Activated T-cell treated with anti-CD3 and anti-CD28 coated beads, Interleukin-2, amount 50 U/mL, for 1 hour (primary cell): ENCODE results near the gene RAD23A.
A peak's percentile ranks its signal among the peaks of the same experiment; 100 is the strongest.
"Not testable (repeated sequence)": the region's sequence is repeated elsewhere in the genome, so short reads cannot be mapped to it uniquely, and the experiment has no call there.

ENCODE experiments used
- DNase-seq: peaks from one replicate; pipeline ENCODE4 v3.0.0-alpha.2; 2020

RAD23A gene

GRCh38 chr19:12955996-12956395, 10.3 kb downstream of the RAD23A start:
- DNase-seq: no peak

- DNase-seq: peak; percentile 88
Measured at GRCh38 chr19:12956446-12957388, 11.1 kb downstream of the RAD23A start, which contains the start of gene GADD45GIP1. Gene GADD45GIP1, minus strand, starts transcription at chr19:12957223. Its CDS starts 11 bp downstream, at chr19:12957212.

DNA sequence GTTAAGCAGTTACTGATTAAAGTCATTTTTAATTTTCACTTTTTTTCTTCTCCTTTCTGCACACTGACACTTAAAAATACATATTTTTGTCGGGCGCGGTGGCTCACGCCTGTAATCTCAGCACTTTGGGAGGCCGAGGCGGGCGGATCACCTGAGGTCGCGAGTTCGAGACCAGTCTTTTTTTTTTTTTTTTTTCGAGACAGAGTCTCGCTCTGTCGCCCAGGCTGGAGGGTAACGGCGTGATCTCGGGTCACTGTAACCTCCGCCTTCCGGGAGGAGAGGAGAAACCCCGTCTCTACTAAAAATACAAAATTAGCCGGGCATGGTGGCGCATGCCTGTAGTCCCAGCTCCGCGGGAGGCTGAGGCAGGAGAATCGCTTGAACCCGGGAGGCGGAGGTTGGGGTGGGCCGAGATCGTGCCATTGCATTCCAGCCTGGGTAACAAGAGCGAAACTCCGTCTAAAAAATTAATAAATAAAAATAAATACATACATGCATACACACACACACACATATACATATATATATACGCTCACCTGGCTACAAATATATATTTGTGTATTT, 11.8 kb downstream of the RAD23A start:
- not testable (repeated sequence) for DNase-seq

DNA sequence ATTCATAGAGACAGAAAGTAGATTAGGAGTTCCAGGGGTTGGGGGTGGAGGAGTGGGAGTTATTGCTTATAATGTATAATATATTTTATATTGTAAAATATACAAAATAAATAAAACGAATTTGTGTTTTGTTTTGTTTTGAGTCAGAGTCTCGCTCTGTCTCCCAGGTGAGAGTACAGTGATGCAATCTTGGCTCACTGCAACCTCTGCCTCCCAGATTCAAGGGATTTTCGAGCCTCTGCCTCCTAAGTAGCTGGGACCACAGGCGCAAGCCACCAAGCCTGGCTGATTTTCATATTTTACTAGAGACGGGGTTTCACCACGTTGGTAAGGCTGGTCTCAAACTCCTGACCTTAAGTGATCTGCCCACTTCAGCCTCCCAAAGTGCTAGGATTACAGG, 13.8 kb downstream of the RAD23A start:
- DNase-seq: no peak

DNA sequence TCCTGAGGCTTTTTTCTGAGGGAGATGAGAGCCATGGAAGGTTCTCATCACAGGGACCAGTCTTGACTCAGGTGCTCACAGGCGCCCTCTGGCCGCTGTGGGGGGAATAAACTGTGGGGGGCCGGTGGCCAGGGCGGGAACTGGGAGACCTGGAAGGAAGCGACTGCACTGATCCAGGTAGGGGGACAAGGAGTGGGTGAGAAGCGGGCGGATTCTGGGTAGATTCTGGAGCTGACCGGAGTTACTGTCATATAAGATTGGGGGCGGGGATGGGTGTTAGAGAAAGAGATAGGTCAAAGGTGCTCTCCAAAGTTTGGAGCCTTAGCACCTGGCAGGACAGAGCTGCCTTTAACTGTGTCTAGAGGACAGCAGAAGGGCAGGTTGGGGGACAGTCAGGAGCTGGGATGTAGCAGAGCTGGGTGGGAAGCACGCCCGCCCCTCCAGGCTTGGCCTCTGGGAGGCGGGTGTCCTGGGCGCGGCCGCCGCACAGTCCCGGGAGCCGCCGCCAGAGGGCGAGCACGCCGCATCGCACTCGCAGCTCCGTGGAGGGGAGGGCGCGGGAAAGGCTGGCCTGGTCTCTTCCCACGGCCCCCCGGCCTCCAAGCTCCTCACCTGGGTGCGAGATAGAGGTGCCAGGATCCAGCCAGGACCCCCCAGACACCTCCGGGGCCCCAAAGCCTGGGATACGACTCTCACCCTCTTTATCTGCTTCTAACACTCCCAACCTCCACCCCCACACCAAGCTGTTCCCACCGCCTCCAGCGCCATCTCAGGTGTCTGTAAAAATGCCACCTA, 19.6 kb downstream of the RAD23A start:
- DNase-seq: peak; percentile 88

DNA sequence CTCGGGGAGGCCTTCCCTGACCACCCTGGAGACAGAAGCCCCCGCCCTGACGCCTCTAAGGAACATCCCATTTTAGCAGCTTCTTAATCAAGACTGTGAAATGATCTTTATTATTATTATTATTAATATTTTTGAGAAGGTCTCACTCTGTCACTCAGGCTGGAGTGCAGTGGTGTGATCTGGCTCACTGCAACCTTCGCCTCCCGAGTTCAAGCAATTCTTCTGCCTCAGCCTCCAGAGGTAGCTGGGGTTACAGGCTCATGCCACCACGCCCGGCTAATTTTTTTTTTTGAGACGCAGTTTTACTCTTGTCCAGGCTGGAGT, 20.1 kb downstream of the RAD23A start:
- DNase-seq: no peak

DNA sequence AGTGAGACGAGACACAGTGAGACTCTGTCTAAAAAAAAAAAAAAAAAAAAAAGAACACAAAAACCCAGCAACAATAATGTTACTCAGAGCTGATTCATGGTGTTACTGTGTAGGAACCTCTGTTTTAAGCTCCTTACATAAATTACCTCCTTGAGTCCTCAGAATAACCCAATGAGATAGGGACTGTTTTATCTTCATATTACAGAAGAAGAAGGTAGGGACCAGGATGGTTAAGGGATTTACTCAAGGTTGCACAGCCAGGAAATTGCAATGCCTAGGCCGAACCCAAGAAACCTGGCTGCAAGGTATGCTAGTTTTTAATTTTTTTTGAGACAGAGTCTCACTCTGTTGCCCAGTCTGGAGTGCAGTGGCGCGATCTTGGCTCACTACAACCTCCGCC, 22.2 kb downstream of the RAD23A start:
- no peak for DNase-seq

DNA sequence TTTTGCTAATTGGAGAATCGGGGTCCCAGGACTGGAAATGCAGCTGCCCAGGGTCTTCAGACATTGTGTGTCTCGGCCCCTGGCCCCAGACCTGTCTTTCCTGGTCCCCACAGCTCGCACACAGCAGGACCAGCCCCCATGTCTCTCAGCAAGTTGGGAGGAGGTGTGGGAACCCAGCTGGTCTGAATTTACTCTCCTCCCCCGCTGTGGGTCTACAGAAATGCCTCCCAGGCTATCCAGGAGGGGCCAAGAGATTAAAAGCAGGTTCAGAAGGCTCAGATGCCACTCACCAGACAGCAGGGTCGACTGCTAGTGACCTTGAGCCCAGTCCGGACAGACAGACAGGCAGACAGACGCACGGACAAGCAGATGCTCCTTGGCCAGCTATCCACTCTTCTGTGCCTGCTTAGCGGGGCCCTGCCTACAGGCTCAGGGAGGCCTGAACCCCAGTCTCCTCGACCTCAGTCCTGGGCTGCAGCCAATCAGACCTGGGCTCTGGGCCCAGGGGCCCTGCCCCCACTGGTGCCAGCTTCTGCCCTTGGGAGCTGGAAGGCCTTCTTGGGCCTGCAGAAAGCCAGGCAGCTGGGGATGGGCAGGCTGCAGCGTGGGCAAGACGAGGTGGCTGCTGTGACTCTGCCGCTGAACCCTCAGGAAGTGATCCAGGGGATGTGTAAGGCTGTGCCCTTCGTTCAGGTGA, 23.8 kb downstream of the RAD23A start, which contains the start of gene DAND5:
Gene DAND5 (plus strand): TSS at position 285 of the 697 bp plus-strand sequence. CDS start 85 bp downstream, at position 370.
- DNase-seq: no peak

DNA sequence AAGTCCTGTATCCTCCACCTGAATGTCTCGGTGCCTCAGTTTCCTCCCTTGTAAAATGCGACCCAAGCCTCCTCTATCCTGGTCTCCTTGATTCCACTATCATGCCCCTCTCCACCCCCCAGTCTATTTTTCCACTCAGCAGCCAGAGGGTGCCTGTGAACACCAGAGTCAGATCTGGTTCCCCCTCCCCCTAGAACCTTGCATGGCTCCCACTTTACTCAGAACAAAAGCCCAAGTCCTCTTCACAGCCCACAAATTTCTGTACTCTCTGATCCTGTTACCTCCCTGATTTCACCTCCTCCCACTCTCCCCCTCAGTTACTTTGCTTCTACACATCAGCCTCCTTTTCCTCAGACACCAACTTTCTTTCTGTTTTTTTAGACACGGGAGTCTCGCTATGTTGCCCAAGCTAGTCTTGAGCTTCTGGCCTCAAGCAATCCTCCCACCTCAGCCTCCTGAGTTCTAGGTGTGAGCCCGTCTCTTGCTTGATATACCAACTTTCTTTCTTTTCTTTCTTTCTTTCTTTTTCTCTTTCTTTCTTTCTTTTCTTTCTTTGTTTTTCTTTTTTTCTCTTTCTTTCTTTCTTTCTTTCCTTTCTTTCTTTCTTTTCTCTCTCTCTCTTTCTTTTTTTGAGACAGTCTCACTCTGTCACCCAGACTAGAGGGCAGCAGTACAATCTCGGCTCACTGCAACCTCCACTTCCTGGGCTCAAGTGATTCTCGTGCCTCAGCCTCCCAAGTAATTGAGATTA, 24.6 kb downstream of the RAD23A start:
- DNase-seq: no peak

- DNase-seq: no peak
Measured at GRCh38 chr19:12973236-12973635, 27.6 kb downstream of the RAD23A start.

DNA sequence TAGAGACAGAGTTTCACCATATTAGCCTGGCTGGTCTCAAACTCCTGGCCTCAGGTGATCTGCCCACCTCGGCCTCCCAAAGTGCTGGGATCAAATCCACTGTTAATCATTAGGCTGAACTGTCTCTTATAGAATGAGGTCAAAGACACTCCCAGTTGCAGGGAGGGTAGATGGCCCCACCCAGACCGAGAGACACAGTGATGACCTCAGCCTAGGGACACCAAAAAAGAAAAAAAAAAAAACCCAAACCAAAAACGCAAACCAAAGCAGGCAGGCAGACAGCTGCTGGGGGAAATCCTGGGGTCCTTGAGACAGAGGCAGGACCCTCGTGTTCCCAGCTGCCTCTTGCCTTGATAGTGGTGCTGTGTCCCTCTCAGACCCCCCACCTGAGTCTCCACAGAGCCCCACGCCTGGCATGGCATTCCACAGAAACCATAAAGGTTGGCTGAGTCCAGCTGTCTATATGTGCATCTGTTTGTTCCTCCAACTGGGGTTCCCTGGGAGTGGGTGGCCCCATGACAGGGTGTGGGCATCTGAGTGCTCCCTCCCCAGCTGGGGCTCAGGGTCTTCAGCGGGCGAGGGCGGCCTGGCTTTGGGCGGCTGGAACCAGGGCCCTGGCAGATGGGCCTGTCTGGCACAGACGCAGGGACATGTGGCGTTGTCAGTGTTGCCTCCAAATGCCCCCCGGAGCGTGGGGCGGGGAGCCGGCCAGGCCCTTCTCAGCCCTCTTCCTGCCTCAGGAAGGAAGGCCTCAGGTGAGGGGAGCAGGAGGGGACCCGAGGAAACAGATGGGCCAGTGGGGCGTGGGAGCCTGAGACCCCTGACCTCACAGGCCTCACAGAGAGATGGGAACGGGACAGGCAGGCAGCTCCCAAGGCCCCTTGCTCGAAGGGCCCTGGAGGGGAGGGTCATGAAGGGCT, 28.9 kb downstream of the RAD23A start:
- no peak for DNase-seq

- no peak for DNase-seq
Measured at GRCh38 chr19:12975221-12975741, 29.6 kb downstream of the RAD23A start.

- not testable (repeated sequence) for DNase-seq
Measured at GRCh38 chr19:12976109-12976508, 30.4 kb downstream of the RAD23A start.

- no peak for DNase-seq
Measured at GRCh38 chr19:12979974-12980373, 34.3 kb downstream of the RAD23A start.

- no peak for DNase-seq
Measured at GRCh38 chr19:12982648-12983047, 37.0 kb downstream of the RAD23A start.

DNA sequence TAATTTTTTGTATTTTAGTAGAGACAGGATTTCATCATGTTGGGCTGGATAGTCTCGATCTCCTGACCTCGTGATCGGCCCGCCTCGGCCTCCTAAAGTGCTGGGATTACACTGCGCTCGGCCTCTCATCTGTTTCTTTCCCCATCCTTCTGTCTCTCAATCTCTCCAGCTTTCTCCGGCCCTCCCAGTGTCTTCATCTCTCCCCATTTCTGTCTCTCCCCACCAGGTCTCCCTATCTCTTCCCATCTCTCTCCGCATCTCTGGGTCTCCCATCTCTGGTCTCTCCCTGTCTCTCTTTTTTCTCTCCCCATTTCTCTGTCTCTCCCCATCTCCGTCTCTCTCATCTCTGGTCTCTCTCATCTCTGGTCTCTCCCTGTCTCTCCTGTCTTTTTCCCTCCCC, 37.4 kb downstream of the RAD23A start:
- DNase-seq: no peak

- DNase-seq: peak; percentile 90
Measured at GRCh38 chr19:12983542-12984142, 38.0 kb downstream of the RAD23A start.

- DNase-seq: no peak
Measured at GRCh38 chr19:12984143-12984627, 38.5 kb downstream of the RAD23A start.

GRCh38 chr19:12984683-12985048, 39.0 kb downstream of the RAD23A start:
- DNase-seq: no peak
